ENCODE measurements around the gene AUH.

AUH gene

DNA sequence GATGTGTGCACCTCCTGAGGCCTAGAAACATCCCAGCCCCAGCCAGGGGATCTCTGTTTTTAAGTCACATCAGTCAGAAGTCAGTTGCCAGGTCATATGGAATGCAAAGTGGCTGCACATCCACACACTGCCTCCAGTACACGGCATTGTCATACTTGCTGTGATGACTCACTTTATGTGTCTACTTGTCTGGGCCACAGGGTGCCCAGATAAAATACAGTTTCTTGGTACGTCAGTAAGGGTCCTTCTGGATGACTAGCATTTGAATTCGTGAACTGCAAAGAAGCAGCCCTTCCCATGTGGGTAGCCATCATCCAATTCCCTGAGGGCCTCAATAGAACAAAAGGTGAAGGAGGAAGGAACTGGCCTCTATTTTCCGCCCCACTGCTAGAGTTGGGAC is 27.7 kb downstream of the AUH start:
- Histone ChIP-seq H3K27ac (ENCODE audit: low read depth, low read length) (no peak overlapping the region), H3K4me3 (ENCODE audit: low read depth in 1 of 2, low read length in 2 of 2) (no peak overlapping the region)

DNA sequence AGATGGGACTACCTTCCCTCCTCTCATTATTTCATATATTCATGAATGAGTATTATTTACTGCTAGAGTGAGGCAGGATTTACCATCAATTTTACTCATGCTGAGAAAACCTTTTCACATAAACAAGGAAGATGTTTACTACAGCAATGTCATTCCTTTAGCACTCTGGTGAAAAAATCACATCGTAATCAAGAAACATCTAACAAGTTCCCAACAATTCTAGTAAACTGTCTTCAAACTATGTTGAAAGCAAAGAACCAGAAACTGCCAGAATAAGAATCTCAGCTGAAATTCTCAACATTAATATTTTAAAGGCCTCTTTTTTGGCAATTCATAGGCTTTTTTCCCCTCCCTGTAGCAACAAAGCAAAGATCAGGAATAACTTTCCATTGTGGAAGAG is 28.2 kb downstream of the AUH start:
- Histone ChIP-seq H3K9me3 (ENCODE audit: low read length) (no peaks in the 10 kb centered on the region), H3K4me3 (ENCODE audit: low read depth in 1 of 2, low read length in 2 of 2) (no peak overlapping the region), H3K4me1 (ENCODE audit: insufficient read depth, low read length) (peaks cover 6% of the 10 kb centered on the region), H3K27ac (ENCODE audit: low read depth, low read length) (no peak overlapping the region), H3K36me3 (ENCODE audit: insufficient read depth, low read length) (no peaks in the 10 kb centered on the region), H3K27me3 (ENCODE audit: control insufficient read depth in 1 of 2, insufficient read depth in 2 of 2, low read length in 2 of 2) (no peaks in the 10 kb centered on the region), H3K9ac (ENCODE audit: low read length) (no peak overlapping the region)

More for the DNA sequence above, 27.7 kb downstream of the AUH start:
- peaks cover 6% of the 10 kb centered on the region for H3K4me1 ChIP-seq (ENCODE audit: insufficient read depth, low read length)
- H3K9me3 ChIP-seq (ENCODE audit: low read length): no peaks in the 10 kb centered on the region
- H3K36me3 ChIP-seq (ENCODE audit: insufficient read depth, low read length): peaks cover 2% of the 10 kb centered on the region
- no peak overlapping the region for H3K9ac ChIP-seq (ENCODE audit: low read length)
- H3K27me3 ChIP-seq (ENCODE audit: control insufficient read depth in 1 of 2, insufficient read depth in 2 of 2, low read length in 2 of 2): no peaks in the 10 kb centered on the region

DNA sequence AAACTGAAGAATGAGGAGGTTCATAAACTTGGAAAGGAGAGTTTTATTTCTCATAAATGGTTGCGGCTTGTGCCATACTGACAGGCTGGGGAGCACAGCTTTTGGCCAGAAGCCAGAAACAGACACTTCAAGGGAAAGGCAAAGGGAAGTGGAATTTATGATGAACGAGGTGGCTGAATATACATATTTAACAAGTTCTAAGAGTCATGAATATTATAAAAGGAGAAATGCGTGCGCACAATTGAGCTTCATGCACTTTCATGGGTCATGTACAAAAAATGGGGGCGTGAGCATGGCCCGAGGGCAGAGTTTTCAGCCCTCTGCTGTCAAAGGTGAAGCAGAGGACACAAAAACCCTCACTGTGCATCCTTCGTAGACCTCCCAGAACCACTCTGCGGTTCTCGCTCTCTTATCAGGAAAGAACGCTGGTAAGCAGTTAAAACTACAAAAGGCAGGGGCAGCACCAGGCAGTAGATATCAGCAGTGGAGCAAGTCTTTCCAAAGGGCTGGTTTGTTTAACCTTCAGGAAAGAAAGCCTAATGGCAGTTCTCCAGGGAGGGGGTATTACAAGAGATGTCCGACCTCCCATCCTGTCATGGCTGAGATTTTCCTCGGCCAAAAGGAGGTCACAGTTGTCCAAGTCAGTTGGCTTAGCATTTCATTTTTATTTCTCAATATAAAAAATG is 29.0 kb downstream of the AUH start:
- peaks cover 6% of the 10 kb centered on the region for H3K4me1 ChIP-seq (ENCODE audit: insufficient read depth, low read length)
- no peaks in the 10 kb centered on the region for H3K9me3 ChIP-seq (ENCODE audit: low read length)
- no peaks in the 10 kb centered on the region for H3K27me3 ChIP-seq (ENCODE audit: control insufficient read depth in 1 of 2, insufficient read depth in 2 of 2, low read length in 2 of 2)
- H3K9ac ChIP-seq (ENCODE audit: low read length): no peak overlapping the region
- no peak overlapping the region for H3K27ac ChIP-seq (ENCODE audit: low read depth, low read length)
- H3K4me3 ChIP-seq (ENCODE audit: low read depth in 1 of 2, low read length in 2 of 2): no peak overlapping the region
- no peaks in the 10 kb centered on the region for H3K36me3 ChIP-seq (ENCODE audit: insufficient read depth, low read length)

DNA sequence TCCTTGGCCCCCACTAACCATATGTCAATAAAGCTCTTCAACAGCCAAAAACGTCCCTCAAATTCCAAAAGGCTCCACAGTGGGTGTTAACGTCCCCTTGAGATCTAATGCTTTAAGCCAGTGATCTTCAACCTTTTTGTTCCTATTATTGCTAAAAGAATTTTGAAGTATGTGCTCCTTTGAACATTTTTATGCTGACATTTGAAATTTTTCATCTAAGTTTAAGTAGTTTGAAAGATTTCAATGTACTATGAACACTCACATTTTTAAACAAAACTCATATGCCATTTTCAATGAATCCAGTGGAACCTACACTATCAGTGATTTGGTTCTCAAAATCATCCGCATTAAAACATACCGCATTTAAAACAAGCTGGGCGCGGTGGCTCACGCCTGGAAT is 29.9 kb downstream of the AUH start:
- H3K27me3 ChIP-seq (ENCODE audit: control insufficient read depth in 1 of 2, insufficient read depth in 2 of 2, low read length in 2 of 2): no peaks in the 10 kb centered on the region
- H3K9me3 ChIP-seq (ENCODE audit: low read length): no peaks in the 10 kb centered on the region
- no peak overlapping the region for H3K4me3 ChIP-seq (ENCODE audit: low read depth in 1 of 2, low read length in 2 of 2)
- no peak overlapping the region for H3K27ac ChIP-seq (ENCODE audit: low read depth, low read length)
- peaks cover 6% of the 10 kb centered on the region for H3K4me1 ChIP-seq (ENCODE audit: insufficient read depth, low read length)
- H3K36me3 ChIP-seq (ENCODE audit: insufficient read depth, low read length): peaks cover 7% of the 10 kb centered on the region
- H3K9ac ChIP-seq (ENCODE audit: low read length): no peak overlapping the region

DNA sequence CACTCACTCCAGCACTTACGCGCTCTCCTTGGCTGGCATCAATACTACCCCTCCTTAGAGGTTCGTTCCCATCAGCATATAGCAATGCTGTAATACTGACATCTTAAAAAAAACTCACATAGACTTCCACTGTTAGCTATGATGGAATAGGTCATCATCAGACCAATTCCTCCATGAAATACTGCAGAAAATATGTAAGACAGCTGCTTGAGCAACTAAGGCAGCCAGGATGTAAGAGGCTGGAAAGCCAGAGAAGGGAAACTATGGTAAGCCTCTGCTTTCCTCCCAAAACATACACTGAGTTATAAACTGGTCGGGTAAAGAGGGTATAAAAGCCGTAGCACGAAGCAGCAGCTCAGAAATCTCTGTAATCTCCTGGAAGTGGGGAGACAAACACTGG is 33.5 kb downstream of the AUH start:
- H3K4me3 ChIP-seq (ENCODE audit: low read depth in 1 of 2, low read length in 2 of 2): no peak overlapping the region

DNA sequence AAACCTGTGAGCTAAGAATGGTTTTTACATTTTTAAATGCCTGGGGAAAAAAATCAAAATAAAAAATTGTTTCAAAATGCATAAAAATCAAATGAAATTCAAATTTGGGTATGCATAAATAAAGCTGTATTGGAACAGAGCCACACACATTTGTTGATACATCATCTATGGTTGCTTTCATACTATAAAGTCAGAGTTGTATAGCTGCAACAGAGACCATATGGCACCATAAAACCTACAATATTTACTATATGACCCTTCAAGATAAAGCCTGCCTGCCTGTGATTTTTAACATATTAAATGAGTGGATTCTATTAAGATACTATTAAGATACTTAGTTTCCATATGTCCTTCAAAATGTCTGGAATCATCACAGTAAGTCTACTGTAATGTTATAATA is 40.0 kb downstream of the AUH start:
- H3K27me3 ChIP-seq (ENCODE audit: control insufficient read depth in 1 of 2, insufficient read depth in 2 of 2, low read length in 2 of 2): no peaks in the 10 kb centered on the region
- H3K9me3 ChIP-seq (ENCODE audit: low read length): no peaks in the 10 kb centered on the region
- no peak overlapping the region for H3K27ac ChIP-seq (ENCODE audit: low read depth, low read length)
- H3K4me3 ChIP-seq (ENCODE audit: low read depth in 1 of 2, low read length in 2 of 2): no peak overlapping the region
- no peaks in the 10 kb centered on the region for H3K36me3 ChIP-seq (ENCODE audit: insufficient read depth, low read length)
- no peaks in the 10 kb centered on the region for H3K4me1 ChIP-seq (ENCODE audit: insufficient read depth, low read length)
- H3K9ac ChIP-seq (ENCODE audit: low read length): no peak overlapping the region

More for the DNA sequence above, 33.5 kb downstream of the AUH start:
- H3K9me3 ChIP-seq (ENCODE audit: low read length): no peaks in the 10 kb centered on the region
- H3K27me3 ChIP-seq (ENCODE audit: control insufficient read depth in 1 of 2, insufficient read depth in 2 of 2, low read length in 2 of 2): no peaks in the 10 kb centered on the region
- H3K9ac ChIP-seq (ENCODE audit: low read length): no peak overlapping the region
- H3K27ac ChIP-seq (ENCODE audit: low read depth, low read length): no peak overlapping the region
- H3K36me3 ChIP-seq (ENCODE audit: insufficient read depth, low read length): peaks cover 7% of the 10 kb centered on the region
- peaks cover 6% of the 10 kb centered on the region for H3K4me1 ChIP-seq (ENCODE audit: insufficient read depth, low read length)

DNA sequence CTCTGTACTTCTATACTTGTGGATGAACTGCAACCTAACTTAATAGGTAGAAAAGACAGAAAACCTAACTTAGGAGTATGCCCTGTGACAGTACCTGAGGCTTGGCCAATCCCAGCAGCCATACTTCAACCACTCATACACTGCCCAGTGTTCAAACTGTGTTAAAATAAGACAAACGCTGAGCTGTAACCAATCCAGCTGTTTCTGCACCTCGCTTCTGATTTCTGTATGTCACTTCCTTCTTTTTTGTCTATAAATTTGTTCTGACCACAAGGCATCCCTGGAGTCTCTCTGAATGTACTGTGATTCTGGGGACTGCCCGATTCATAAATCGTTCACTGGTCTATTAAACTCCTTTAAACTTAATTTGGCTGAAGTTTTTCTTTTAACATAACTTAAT is 41.4 kb downstream of the AUH start:
- Histone ChIP-seq H3K9me3 (ENCODE audit: low read length) (no peaks in the 10 kb centered on the region), H3K4me1 (ENCODE audit: insufficient read depth, low read length) (no peaks in the 10 kb centered on the region), H3K27me3 (ENCODE audit: control insufficient read depth in 1 of 2, insufficient read depth in 2 of 2, low read length in 2 of 2) (no peaks in the 10 kb centered on the region), H3K27ac (ENCODE audit: low read depth, low read length) (no peak overlapping the region), H3K36me3 (ENCODE audit: insufficient read depth, low read length) (no peaks in the 10 kb centered on the region), H3K4me3 (ENCODE audit: low read depth in 1 of 2, low read length in 2 of 2) (no peak overlapping the region), H3K9ac (ENCODE audit: low read length) (no peak overlapping the region)

DNA sequence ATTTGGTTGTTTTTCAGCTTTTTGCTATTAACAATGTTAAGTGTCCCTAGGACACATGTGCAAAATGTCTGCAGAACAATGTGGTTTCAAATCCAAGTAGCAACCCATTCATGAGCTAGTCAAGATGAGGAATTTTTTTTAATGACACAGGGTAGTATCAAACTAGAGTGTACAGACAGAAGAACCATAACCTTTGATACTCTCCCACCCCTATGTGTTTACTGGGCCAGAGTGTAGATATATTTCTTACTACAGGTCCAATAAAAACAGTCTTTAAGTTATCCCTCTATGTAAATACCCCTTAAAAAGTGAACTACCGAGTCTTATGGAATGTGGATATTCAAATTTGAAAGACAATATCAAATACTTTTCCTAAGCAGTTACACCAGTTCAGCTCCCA is 45.6 kb downstream of the AUH start:
- Histone ChIP-seq H3K27ac (ENCODE audit: low read depth, low read length) (no peak overlapping the region), H3K36me3 (ENCODE audit: insufficient read depth, low read length) (no peaks in the 10 kb centered on the region), H3K27me3 (ENCODE audit: control insufficient read depth in 1 of 2, insufficient read depth in 2 of 2, low read length in 2 of 2) (no peaks in the 10 kb centered on the region), H3K9me3 (ENCODE audit: low read length) (no peaks in the 10 kb centered on the region), H3K4me1 (ENCODE audit: insufficient read depth, low read length) (no peaks in the 10 kb centered on the region), H3K9ac (ENCODE audit: low read length) (no peak overlapping the region), H3K4me3 (ENCODE audit: low read depth in 1 of 2, low read length in 2 of 2) (no peak overlapping the region)

DNA sequence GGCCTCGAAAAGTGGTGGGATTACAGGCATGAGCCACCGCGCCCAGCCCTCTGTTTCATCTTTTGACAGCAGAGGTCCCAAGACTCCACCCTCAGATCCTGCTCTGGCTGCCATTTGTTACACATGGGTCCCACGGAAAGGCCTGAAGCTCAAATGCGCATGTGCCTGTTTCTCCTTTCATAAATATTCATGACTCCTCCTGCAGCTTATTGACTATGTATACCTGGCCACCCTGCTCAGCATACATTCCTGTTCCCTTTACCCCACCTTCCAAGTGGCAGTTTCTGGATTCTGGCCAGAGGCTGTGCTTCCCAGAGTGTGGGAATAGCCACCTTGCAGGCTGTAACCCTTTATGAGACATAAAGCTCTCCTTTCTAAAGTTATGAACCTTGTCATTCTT is 46.5 kb downstream of the AUH start:
- no peaks in the 10 kb centered on the region for H3K4me1 ChIP-seq (ENCODE audit: insufficient read depth, low read length)
- H3K27ac ChIP-seq (ENCODE audit: low read depth, low read length): no peak overlapping the region
- no peaks in the 10 kb centered on the region for H3K27me3 ChIP-seq (ENCODE audit: control insufficient read depth in 1 of 2, insufficient read depth in 2 of 2, low read length in 2 of 2)
- H3K4me3 ChIP-seq (ENCODE audit: low read depth in 1 of 2, low read length in 2 of 2): no peak overlapping the region
- no peaks in the 10 kb centered on the region for H3K36me3 ChIP-seq (ENCODE audit: insufficient read depth, low read length)
- H3K9me3 ChIP-seq (ENCODE audit: low read length): no peaks in the 10 kb centered on the region
- no peak overlapping the region for H3K9ac ChIP-seq (ENCODE audit: low read length)

DNA sequence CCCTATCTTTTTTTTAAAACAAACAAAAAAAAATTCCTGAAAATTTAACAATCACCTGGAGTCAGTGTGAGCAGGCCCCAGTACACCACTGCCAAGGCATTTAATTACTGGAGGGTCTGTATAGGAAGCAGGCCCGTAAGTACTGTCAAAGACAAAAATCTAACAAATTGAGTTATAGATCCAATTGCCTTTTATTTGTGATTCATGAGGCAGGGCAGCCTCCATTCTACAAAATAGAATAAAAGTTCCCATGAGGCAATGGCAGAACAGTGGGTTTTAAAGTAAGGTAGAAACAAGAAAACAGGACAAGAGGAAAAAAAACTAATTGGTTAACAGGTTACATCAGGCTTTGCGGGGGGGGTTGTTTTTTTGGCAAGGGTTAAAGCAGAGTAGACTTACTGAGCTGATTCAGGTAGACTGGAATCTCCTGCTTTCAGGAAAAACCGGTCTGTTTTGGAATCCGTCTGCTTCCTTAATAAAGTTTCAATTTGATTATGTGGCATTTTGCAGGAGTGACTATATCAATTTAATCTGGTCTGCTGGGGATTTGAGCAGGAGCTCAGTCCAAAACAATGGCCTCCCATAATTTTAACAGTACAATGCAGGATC is 48.9 kb downstream of the AUH start:
- H3K27me3 ChIP-seq (ENCODE audit: control insufficient read depth in 1 of 2, insufficient read depth in 2 of 2, low read length in 2 of 2): no peaks in the 10 kb centered on the region
- no peaks in the 10 kb centered on the region for H3K9me3 ChIP-seq (ENCODE audit: low read length)
- no peaks in the 10 kb centered on the region for H3K4me1 ChIP-seq (ENCODE audit: insufficient read depth, low read length)
- no peak overlapping the region for H3K4me3 ChIP-seq (ENCODE audit: low read depth in 1 of 2, low read length in 2 of 2)
- H3K9ac ChIP-seq (ENCODE audit: low read length): no peak overlapping the region
- no peaks in the 10 kb centered on the region for H3K36me3 ChIP-seq (ENCODE audit: insufficient read depth, low read length)
- H3K27ac ChIP-seq (ENCODE audit: low read depth, low read length): no peak overlapping the region

DNA sequence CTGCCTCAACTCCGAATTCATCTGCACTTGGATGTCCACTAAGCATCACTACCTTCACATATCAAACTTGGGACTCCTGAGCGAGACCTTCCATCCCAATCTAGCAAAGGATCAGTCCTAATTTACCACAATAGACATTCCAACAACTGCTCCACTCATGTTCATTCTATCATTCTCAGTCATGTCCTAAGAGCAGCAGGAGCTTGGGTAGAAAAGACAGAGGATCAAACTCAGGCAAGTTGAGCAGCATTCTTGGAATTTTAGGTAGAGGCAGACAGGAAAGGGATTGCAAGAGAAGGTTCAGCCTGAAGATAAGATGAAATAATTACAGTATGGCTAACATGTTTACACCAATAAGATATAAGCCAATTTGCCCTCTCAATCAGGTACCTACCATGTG is 51.7 kb downstream of the AUH start:
- peaks cover 4% of the 10 kb centered on the region for H3K4me1 ChIP-seq (ENCODE audit: insufficient read depth, low read length)
- no peaks in the 10 kb centered on the region for H3K36me3 ChIP-seq (ENCODE audit: insufficient read depth, low read length)
- H3K27ac ChIP-seq (ENCODE audit: low read depth, low read length): no peak overlapping the region
- H3K9ac ChIP-seq (ENCODE audit: low read length): no peak overlapping the region
- no peaks in the 10 kb centered on the region for H3K27me3 ChIP-seq (ENCODE audit: control insufficient read depth in 1 of 2, insufficient read depth in 2 of 2, low read length in 2 of 2)
- H3K9me3 ChIP-seq (ENCODE audit: low read length): no peaks in the 10 kb centered on the region
- H3K4me3 ChIP-seq (ENCODE audit: low read depth in 1 of 2, low read length in 2 of 2): no peak overlapping the region

DNA sequence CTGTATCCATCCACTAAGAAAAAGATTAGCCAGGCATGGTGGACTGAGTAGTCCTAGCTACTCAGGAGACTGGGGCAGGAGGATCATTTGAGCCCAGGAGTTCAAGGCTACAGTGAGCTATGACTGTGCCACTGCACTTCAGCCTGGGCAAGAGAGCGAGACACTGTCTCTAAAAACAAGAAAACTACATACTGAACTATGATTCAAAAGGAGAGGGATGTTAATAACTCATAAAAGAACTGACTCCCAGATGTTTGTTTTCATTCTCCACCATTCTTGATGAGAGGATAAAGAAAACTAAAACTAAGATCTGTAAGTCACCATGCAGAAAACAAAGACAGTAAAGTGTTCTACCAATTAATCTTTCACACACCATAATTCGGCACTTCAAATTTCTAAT is 53.5 kb downstream of the AUH start:
- H3K4me3 ChIP-seq (ENCODE audit: low read depth in 1 of 2, low read length in 2 of 2): no peak overlapping the region
- H3K9ac ChIP-seq (ENCODE audit: low read length): no peak overlapping the region
- no peaks in the 10 kb centered on the region for H3K27me3 ChIP-seq (ENCODE audit: control insufficient read depth in 1 of 2, insufficient read depth in 2 of 2, low read length in 2 of 2)
- H3K4me1 ChIP-seq (ENCODE audit: insufficient read depth, low read length): peaks cover 14% of the 10 kb centered on the region
- no peak overlapping the region for H3K27ac ChIP-seq (ENCODE audit: low read depth, low read length)
- no peaks in the 10 kb centered on the region for H3K9me3 ChIP-seq (ENCODE audit: low read length)
- no peaks in the 10 kb centered on the region for H3K36me3 ChIP-seq (ENCODE audit: insufficient read depth, low read length)

Measured in muscle layer of colon (tissue), 2 donors.